ENCODE measurements around the gene ASB6. TPM values are rescaled to one million over a fixed set of nuclear protein-coding genes. Genes with fewer than 3 reads are reported as not detected.

The ASB6 gene
- total RNA-seq, 1 experiment from 2014 or later: 21.0 TPM

DNA sequence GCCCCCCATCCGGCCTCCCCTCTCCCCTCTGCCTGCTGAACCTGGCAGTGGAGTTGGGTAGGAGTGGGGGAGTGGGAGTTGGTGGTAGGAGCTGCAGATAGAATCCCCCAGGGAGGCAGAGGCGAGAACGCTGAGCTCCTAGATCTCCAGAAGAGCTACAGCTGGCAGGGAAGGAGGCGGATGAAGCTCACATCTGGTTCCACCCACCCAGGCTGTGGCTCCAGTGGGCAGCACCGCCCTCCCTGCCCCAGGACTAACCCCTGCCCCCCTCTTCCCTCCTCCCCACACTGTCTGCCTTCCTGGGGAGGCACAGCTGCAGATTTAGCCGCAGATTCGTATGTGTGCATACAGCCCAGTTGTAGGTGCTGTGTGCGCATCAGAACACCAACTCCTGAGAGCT is 55.3 kb downstream of the ASB6 start:
- Histone ChIP-seq H2BK12ac (ENCODE audit: insufficient read length, low read depth, low read length) (no peak overlapping the region), H2BK15ac (ENCODE audit: low read depth, low read length) (no peak overlapping the region), H3K4me1 (ENCODE audit: insufficient read depth, low read length) (peaks cover under 1% of the 10 kb centered on the region; the same call in 1 of the 2 replicates), H3K4ac (ENCODE audit: low read depth, low read length) (no peak overlapping the region), H3K4me2 (ENCODE audit: insufficient read depth, insufficient read length, low read length) (no peak overlapping the region), H3K79me2 (ENCODE audit: insufficient read depth, low read length) (no peaks in the 10 kb centered on the region), H2BK20ac (ENCODE audit: low read depth, low read length, poor library complexity, severe bottlenecking) (no peak overlapping the region), H4K20me1 (ENCODE audit: control insufficient read depth, insufficient read depth, insufficient read length) (no peaks in the 10 kb centered on the region), H3K14ac (ENCODE audit: insufficient read depth, low read length) (no peak overlapping the region), H2AFZ (ENCODE audit: low read length) (no peak overlapping the region), H3K18ac (ENCODE audit: insufficient read length, low read depth, low read length) (no peak overlapping the region), H3K27ac (ENCODE audit: insufficient read length, low read depth, low read length) (no peak overlapping the region), H3K56ac (ENCODE audit: insufficient read length, low read depth, low read length) (no peak overlapping the region), H2BK120ac (ENCODE audit: low read depth, low read length, poor library complexity, severe bottlenecking) (no peak overlapping the region), H3K23me2 (ENCODE audit: insufficient read length, low read depth, low read length, poor library complexity, severe bottlenecking) (no peaks in the 10 kb centered on the region), H4K5ac (ENCODE audit: insufficient read length, low read depth, low read length) (no peak overlapping the region), H3T11ph (ENCODE audit: low read length) (no peak overlapping the region), H3K27me3 (ENCODE audit: insufficient read depth, low read length) (no peaks in the 10 kb centered on the region), H4K8ac (replicated peaks; ENCODE audit: insufficient read length, low read depth, low read length) (no peak overlapping the region), H3K23ac (ENCODE audit: insufficient read length, low read depth, low read length) (no peak overlapping the region), H3K79me1 (ENCODE audit: insufficient read depth, low read depth, low read length, poor library complexity, severe bottlenecking) (no peaks in the 10 kb centered on the region), H2BK5ac (ENCODE audit: insufficient read length, low read length) (no peak overlapping the region), H4K91ac (ENCODE audit: insufficient read length, low read depth, low read length) (no peak overlapping the region), H3K9ac (ENCODE audit: extremely low read depth, insufficient read length, low read length) (no peak overlapping the region), H2AK5ac (ENCODE audit: insufficient read length, low read length) (no peak overlapping the region), H3K9me3 (ENCODE audit: control insufficient read depth, low read depth, low read length) (no peaks in the 10 kb centered on the region)
- no CpG with 5 or more reads among the region's 8 CpGs for WGBS (ENCODE audit: extremely low coverage, insufficient read length, low lambda C conversion rate)
- peaks cover 35 to 50% of the 10 kb centered on the region in 2 experiments for H3K4me1 Mint-ChIP-seq
- DNase-seq: no peak
- no peak overlapping the region for H3K4me3 Mint-ChIP-seq
- H3K27me3 Mint-ChIP-seq (ENCODE audit: low read depth): peaks cover 37% of the 10 kb centered on the region
- H3K36me3 Mint-ChIP-seq (ENCODE audit: insufficient read depth in 1 of 3, low read depth in 3 of 3): no peaks in the 10 kb centered on the region; a peak in 1 of 7 replicates
- peak overlapping the region in 1 of 3 experiments; percentile 34; a peak in 1 of 7 replicates for H3K27ac Mint-ChIP-seq
- no peak; the same call in 2 of the 3 replicates for TF ChIP-seq CTCF (conservative IDR thresholded peaks at IDR 0.05)
- H3K9me3 Mint-ChIP-seq: peaks cover 0 to 2% of the 10 kb centered on the region in 2 experiments; a peak in 1 of 5 replicates

Data from H9 (cell line).